ENCODE measurements around the gene BCL2L11.

- TF ChIP-seq CTCF (IDR thresholded peaks at IDR 0.05; ENCODE audit: low read depth, low read length): no peak
- no peak for TF ChIP-seq EZH2phosphoT487 (IDR thresholded peaks at IDR 0.05; ENCODE audit: low read depth)
Observed at GRCh38 chr2:111172666-111173065, 52.0 kb downstream of the BCL2L11 start.
